COLO829 (cell line): ENCODE data around the gene PTPN20.

Source experiments
- DNase-seq: peaks from one replicate; pipeline ENCODE4 v3.0.0; 2012; ENCODE audit warnings: low spot score

Gene PTPN20

DNA sequence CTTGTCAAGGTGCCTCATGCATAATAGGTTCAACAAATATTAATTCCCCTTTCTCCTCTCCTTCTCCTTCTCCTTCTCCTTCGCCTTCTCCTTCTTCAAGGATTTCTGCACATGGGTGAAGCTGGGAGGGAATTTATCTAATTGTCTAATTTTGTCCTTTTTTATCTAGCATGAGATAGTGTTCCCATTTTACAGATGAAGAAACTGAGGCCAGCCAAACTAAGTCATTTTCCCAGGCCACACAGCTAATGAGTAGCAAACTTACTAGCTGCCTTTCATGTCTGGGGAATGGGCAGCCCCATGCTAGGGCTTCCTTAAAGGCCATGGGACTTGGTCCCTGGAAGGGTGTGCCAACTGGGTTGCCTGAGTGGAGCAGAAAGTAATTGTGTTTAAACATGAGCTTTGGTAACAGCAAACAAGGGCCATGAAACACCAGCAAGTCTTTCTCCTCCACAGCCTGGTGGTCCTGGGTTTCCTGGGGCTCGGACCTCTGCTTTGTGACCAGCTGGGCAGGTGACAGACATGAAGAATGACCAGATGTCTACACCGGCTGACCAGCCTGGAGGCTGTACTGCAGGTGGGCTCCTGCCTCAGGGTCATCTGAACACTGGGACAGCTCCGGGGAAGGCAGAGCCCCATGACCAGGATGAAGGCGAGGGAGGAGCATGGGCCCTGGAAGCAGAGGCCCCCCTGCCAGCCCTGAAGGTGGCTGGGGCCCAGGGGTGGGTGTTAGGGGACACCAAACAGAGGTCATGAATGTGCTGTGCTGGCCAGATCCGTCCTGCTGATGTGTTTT is 138.0 kb downstream of the PTPN20 start:
- no peak for DNase-seq

DNA sequence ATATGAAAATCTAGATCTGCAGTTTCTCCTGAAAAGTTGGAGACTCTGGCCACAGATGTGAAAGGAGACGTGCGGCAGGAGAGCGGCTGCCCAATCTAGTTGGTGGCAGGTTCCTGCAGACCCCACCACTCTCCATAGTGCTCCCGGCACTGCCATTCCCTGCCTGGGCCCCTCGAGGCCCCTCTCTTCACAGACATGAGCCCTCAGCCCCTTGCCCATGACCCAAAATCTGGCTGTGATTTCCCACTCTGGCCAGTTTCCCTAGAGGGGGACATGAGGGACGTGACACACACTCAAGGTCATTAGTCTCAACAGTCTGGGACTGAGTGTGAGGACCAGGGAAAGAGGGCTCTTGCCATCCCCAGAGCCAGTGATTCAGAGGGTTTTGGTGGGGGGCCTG is 138.7 kb downstream of the PTPN20 start:
- no peak for DNase-seq

DNA sequence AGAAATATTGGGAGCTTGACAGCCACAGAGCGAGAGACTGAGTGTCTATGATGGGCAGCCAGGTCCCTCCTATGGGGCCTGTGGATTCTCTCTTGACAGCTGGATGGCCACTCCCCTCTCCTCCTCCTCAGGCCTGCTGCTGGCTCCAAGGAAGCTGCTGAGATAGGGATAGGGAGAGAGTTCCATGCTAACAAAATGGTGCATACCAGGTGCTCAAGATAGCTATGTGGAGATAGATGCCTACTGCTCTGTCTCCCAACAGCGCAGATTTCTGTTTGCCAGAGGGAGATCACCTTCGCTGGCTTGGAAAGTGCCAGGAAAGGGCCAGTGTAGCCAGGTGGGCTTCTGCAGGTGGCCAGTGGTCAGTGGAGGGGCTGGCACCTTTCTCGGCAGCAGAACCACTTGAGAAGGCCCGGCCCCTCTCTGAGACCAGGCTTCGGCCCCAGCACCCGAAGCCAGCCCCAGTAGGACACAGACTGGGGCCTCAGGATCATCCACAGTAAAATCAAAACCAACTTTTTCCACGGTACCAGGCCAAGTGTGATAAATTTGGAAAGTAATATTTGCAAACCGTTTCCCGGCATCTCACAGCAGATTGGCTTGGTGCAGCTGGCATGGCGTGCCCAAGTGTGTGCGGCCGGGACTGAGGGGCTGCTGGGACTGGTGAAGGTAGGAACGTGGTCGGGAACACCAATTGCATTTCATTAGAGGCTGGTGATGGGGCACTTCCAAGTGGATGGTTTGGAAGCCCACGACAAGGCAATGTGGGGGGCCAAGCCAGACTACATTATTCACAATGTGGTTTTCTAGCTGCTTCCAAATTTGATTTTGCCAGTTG is 139.6 kb downstream of the PTPN20 start:
- DNase-seq, result no peak

DNA sequence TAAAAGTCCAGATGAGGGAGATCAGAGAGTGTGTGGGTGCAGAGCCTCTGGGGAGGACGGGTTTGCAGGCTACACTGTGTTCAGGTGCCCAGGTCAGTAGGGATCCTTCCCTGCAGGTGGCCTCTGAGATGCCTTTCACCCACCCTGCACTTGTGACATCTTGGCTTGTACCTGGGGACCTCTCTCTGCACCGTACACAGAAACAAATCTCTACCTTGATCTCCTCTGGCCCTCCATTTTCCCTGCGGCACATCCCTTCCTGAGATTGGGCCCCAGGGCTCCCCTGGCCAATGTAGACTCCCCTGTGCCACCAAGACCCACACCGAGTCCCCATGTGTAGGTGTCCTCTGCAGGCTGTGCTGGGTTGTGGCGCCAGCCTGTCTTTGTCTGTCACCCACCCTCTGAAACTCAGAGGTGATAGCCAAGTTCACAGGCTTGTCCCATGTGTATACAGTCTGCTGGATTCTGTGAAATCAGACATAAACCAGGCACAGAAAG is 140.6 kb downstream of the PTPN20 start:
- no peak for DNase-seq
